H1 (cell line): ENCODE measurements around the gene RFX2. TPM values are rescaled to one million over a fixed set of nuclear protein-coding genes. Genes with fewer than 3 reads are reported as not detected.

Source experiments
- CTCF ChIA-PET: fragments of 300-600 bp; sonication (Branson Sonifier 250); formaldehyde crosslinking; loops from one replicate; lab custom pipeline; 2021; ENCODE audit not compliant: partially characterized antibody; lab: Charles Lee
- POLR2A ChIA-PET: fragments of 300-600 bp; sonication (Branson Sonifier 250); formaldehyde crosslinking; loops from one replicate; lab custom pipeline; 2021; ENCODE audit warnings: inconsistent platforms; ENCODE audit not compliant: partially characterized antibody; lab: Charles Lee
- DNase-seq, 2 experiments: peaks; one replicate each; pipeline versions ENCODE4 v3.0.0 to v3.0.0-alpha.2; 2010 to 2022; ENCODE audit warnings: low spot score in 2 of 2, low read depth in 1 of 2, mixed read lengths in 1 of 2
- FAIRE-seq: peaks from 2 replicates; lab custom pipeline; 2011; peaks lifted over from hg19 to GRCh38; lab: Jason Lieb, UNC
- H2AFZ ChIP-seq: 2 replicates; pipeline ENCODE4 v1.8.1; 2012; ENCODE audit warnings: low read length, inconsistent platforms
- H2AK5ac ChIP-seq: 2 replicates; pipeline ENCODE4 v1.6.1; 2013; ENCODE audit warnings: low read depth, low read length
- H2BK120ac ChIP-seq: replicated peaks from 2 replicates; pipeline ENCODE3; 2013; ENCODE audit warnings: low read depth, low read length, inconsistent platforms
- H2BK12ac ChIP-seq: 2 replicates; pipeline ENCODE4 v1.6.1; 2013; ENCODE audit warnings: low read depth, low read length
- H2BK15ac ChIP-seq: 2 replicates; pipeline ENCODE4 v1.6.1; 2013; ENCODE audit warnings: low read length
- H2BK20ac ChIP-seq: 2 replicates; pipeline ENCODE4 v1.6.1; 2013; ENCODE audit warnings: low read length
- H2BK5ac ChIP-seq: 2 replicates; pipeline ENCODE4 v1.6.1; 2013; ENCODE audit warnings: low read depth, low read length
- H3K14ac ChIP-seq: 2 replicates; pipeline ENCODE4 v1.6.1; 2013; ENCODE audit warnings: inconsistent platforms; ENCODE audit not compliant: insufficient read length
- H3K18ac ChIP-seq: 2 replicates; pipeline ENCODE4 v1.6.1; 2013; ENCODE audit warnings: low read length; ENCODE audit errors: extremely low read depth
- H3K23ac ChIP-seq: 2 replicates; pipeline ENCODE4 v1.6.1; 2013; ENCODE audit warnings: inconsistent platforms; ENCODE audit not compliant: insufficient read length
- H3K23me2 ChIP-seq: 2 replicates; pipeline ENCODE4 v1.6.1; 2013; ENCODE audit warnings: low read depth, low read length
- H3K27ac ChIP-seq: 2 replicates; pipeline ENCODE4 v1.6.1; 2011; ENCODE audit warnings: low read depth, low read length, inconsistent platforms
- H3K27me3 ChIP-seq, 4 experiments: replicated peaks in 1 of 4; 1 replicate in 1 of 4; 2 replicates in 3 of 4; pipeline versions ENCODE4 v1.6.1 to v1.8.1; 2011 to 2013; ENCODE audit warnings: low read length in 3 of 4, mild to moderate bottlenecking in 3 of 4, inconsistent platforms in 2 of 4, mixed read lengths in 2 of 4, moderate library complexity in 1 of 4; ENCODE audit not compliant: control insufficient read depth in 3 of 4, insufficient read depth in 3 of 4; ENCODE audit errors: extremely low read depth in 1 of 4
- H3K36me3 ChIP-seq, 4 experiments: 2 replicates each; pipeline versions ENCODE4 v1.6.1 to v1.8.1; 2011 to 2013; ENCODE audit warnings: mild to moderate bottlenecking in 4 of 4, low read length in 3 of 4, moderate library complexity in 2 of 4, control low read depth in 1 of 4, inconsistent platforms in 1 of 4; ENCODE audit not compliant: insufficient read depth in 4 of 4, control insufficient read depth in 2 of 4
- H3K4ac ChIP-seq: replicated peaks from 2 replicates; pipeline ENCODE3; 2013; ENCODE audit warnings: low read length, low read depth, mixed read lengths, inconsistent platforms; ENCODE audit not compliant: insufficient read length
- H3K4me1 ChIP-seq, 4 experiments: replicated peaks in 1 of 4; 1 replicate in 1 of 4; 2 replicates in 3 of 4; pipeline versions ENCODE4 v1.6.1 to v1.8.1; 2011 to 2013; ENCODE audit warnings: low read length in 3 of 4, inconsistent platforms in 2 of 4, mixed read lengths in 1 of 4; ENCODE audit not compliant: insufficient read depth in 4 of 4, control insufficient read depth in 3 of 4
- H3K4me2 ChIP-seq, 2 experiments: 2 replicates each; pipeline versions ENCODE4 v1.6.1 to v1.8.1; 2011 to 2013; ENCODE audit warnings: low read depth in 2 of 2, low read length in 2 of 2, control low read depth in 1 of 2, inconsistent platforms in 1 of 2, mild to moderate bottlenecking in 1 of 2; ENCODE audit not compliant: insufficient read depth in 1 of 2
- H3K4me3 ChIP-seq, 4 experiments: fragments of 200-600, 300-600 bp in 1 of 4; sonication (generic), shearing (Covaris generic), sonication (Bioruptor Twin) in 1 of 4; 2 replicates each; pipeline versions ENCODE4 v1.5.1 to v1.8.1; 2011 to 2016; ENCODE audit warnings: low read length in 4 of 4, low read depth in 3 of 4, control low read depth in 2 of 4, inconsistent platforms in 2 of 4, mild to moderate bottlenecking in 2 of 4, mixed read lengths in 1 of 4, moderate library complexity in 1 of 4; ENCODE audit not compliant: insufficient read depth in 2 of 4; ENCODE audit errors: extremely low read depth in 1 of 4
- H3K56ac ChIP-seq: replicated peaks from 2 replicates; pipeline ENCODE3; 2013; ENCODE audit warnings: low read depth, mild to moderate bottlenecking, mixed read lengths, low read length, inconsistent platforms; ENCODE audit not compliant: insufficient read length
- H3K79me1 ChIP-seq: 2 replicates; pipeline ENCODE4 v1.6.1; 2013; ENCODE audit warnings: low read depth, low read length, control low read depth
- H3K79me2 ChIP-seq, 2 experiments: 2 replicates each; pipeline versions ENCODE4 v1.6.1 to v1.8.1; 2012 to 2013; ENCODE audit warnings: low read length in 2 of 2, mild to moderate bottlenecking in 2 of 2, inconsistent platforms in 1 of 2; ENCODE audit not compliant: insufficient read depth in 2 of 2, control insufficient read depth in 1 of 2
- H3K9ac ChIP-seq, 4 experiments: replicated peaks in 1 of 4; 1 replicate in 1 of 4; 2 replicates in 3 of 4; pipeline versions ENCODE4 v1.6.1 to v1.8.1; 2011 to 2013; ENCODE audit warnings: low read depth in 3 of 4, low read length in 3 of 4, control low read depth in 2 of 4, mild to moderate bottlenecking in 2 of 4, moderate library complexity in 2 of 4, inconsistent platforms in 1 of 4; ENCODE audit errors: extremely low read depth in 1 of 4
- H3K9me3 ChIP-seq, 2 experiments: 2 replicates each; pipeline versions ENCODE4 v1.6.1 to v1.8.1; 2012 to 2013; ENCODE audit warnings: mild to moderate bottlenecking in 2 of 2, moderate library complexity in 2 of 2, control low read depth in 1 of 2, inconsistent platforms in 1 of 2, low read depth in 1 of 2, low read length in 1 of 2, mixed read lengths in 1 of 2; ENCODE audit not compliant: insufficient read depth in 2 of 2
- H4K20me1 ChIP-seq, 2 experiments: replicated peaks in 1 of 2; 2 replicates each; pipeline versions ENCODE3 to v1.8.1; 2011 to 2013; ENCODE audit warnings: inconsistent platforms in 2 of 2, low read length in 2 of 2, mild to moderate bottlenecking in 1 of 2; ENCODE audit not compliant: insufficient read depth in 2 of 2, control insufficient read depth in 1 of 2
- H4K5ac ChIP-seq: 2 replicates; pipeline ENCODE4 v1.6.1; 2013; ENCODE audit warnings: low read length, low read depth, mixed read lengths, inconsistent platforms; ENCODE audit not compliant: insufficient read length
- H4K8ac ChIP-seq: 2 replicates; pipeline ENCODE4 v1.8.0; 2013; ENCODE audit warnings: mild to moderate bottlenecking, moderate library complexity, low read length, inconsistent platforms; ENCODE audit not compliant: insufficient read depth; ENCODE audit errors: extremely low read depth
- H4K91ac ChIP-seq: replicated peaks from 2 replicates; pipeline ENCODE3; 2013; ENCODE audit warnings: low read length, mixed read lengths, inconsistent platforms; ENCODE audit not compliant: insufficient read length
- BRCA1 ChIP-seq: IDR thresholded peaks from 2 replicates; pipeline ENCODE4 v1.6.1; 2012; ENCODE audit warnings: low read depth, low read length, improper control_type of control experiment
- CBX5 ChIP-seq: fragments of 300-800, 300-1000 bp; sonication (generic); IDR thresholded peaks from 2 replicates; pipeline ENCODE4 v1.7.1; 2016; ENCODE audit warnings: antibody characterized with exemption, low read length, low read depth
- FOSL1 ChIP-seq: IDR thresholded peaks from 2 replicates; pipeline ENCODE4 v1.6.1; 2011; ENCODE audit warnings: mild to moderate bottlenecking, low read depth, low read length, moderate library complexity; ENCODE audit not compliant: insufficient read depth
- RAD21 ChIP-seq, 2 experiments: IDR thresholded peaks in 1 of 2; conservative IDR thresholded peaks in 1 of 2; 2 replicates each; pipeline ENCODE4 v1.6.1; 2011; ENCODE audit warnings: low read depth in 2 of 2, low read length in 2 of 2, improper control_type of control experiment in 1 of 2, inconsistent platforms in 1 of 2, mild to moderate bottlenecking in 1 of 2, moderate library complexity in 1 of 2
- RFX5 ChIP-seq: IDR thresholded peaks from 2 replicates; pipeline ENCODE4 v1.6.1; 2011; ENCODE audit warnings: low read depth, low read length, improper control_type of control experiment, borderline replicate concordance
- SAP30 ChIP-seq: fragments of 300-600 bp; sonication (generic); IDR thresholded peaks from 2 replicates; pipeline ENCODE4 v1.7.1; 2012; ENCODE audit warnings: low read length, moderate library complexity, mild to moderate bottlenecking, inconsistent platforms; ENCODE audit not compliant: insufficient read depth, insufficient replicate concordance
- TAF1 ChIP-seq: IDR thresholded peaks from 2 replicates; pipeline ENCODE4 v1.6.1; 2011; ENCODE audit warnings: mild to moderate bottlenecking, low read depth, low read length
- TAF7 ChIP-seq: optimal IDR thresholded peaks from 2 replicates; pipeline ENCODE3; 2011; ENCODE audit warnings: low read depth, mild to moderate bottlenecking, inconsistent platforms, low read length, moderate library complexity, borderline replicate concordance
- TBP ChIP-seq: IDR thresholded peaks from 2 replicates; pipeline ENCODE4 v1.6.1; 2011; ENCODE audit warnings: low read depth, low read length, improper control_type of control experiment
- WGBS, 2 experiments: shearing (Covaris generic) in 1 of 2; methylation state at CpG; one replicate each; pipeline versions ENCODE4 v1.1.6 to v1.1.7; 2013 to 2015; ENCODE audit warnings: low lambda C conversion rate in 2 of 2, mixed read lengths in 2 of 2, inconsistent platforms in 1 of 2, low coverage in 1 of 2, missing lambda C conversion rate in 1 of 2; ENCODE audit not compliant: insufficient replicate concordance in 2 of 2, insufficient coverage in 1 of 2, insufficient read length in 1 of 2; ENCODE audit errors: extremely low coverage in 1 of 2, missing lambda C conversion rate in 1 of 2; 5-methylcytosine and 5-hydroxymethylcytosine counted together
- polyA plus RNA-seq, 7 experiments: library from polyadenylated mRNA; depleted of rRNA in 3 of 7; stranded (reverse) in 5 of 7; unstranded in 2 of 7; fragments of >200 nt in 5 of 7; fragments of 200-250 nt in 2 of 7; gene quantifications; 1 replicate in 5 of 7; 2 replicates in 1 of 7; 4 replicates in 1 of 7; pipeline versions ENCODE4 v1.2.1 to v1.2.3, GENCODE V29; 2011 to 2013; ENCODE audit warnings: missing spikeins in 2 of 7, mixed read lengths in 2 of 7
- total RNA-seq: library from RNA; stranded (reverse); fragmentation: NEBNext Ultra II Directional; extraction: Animal tissue kit (Norgen Biotek cat#: 25700); gene quantifications from 2 replicates; pipeline ENCODE4 v1.2.1, GENCODE V29; 2021

RFX2 gene
- total and polyA plus RNA-seq, 2 of the 8 experiments (the other 6 are each of a cell fraction or from before 2014, with no cell fraction given): 4.8 to 5.3 TPM

- Histone ChIP-seq H2AK5ac (no peak overlapping the region), H3K79me1 (no peaks in the 10 kb centered on the region), H4K91ac (no peak overlapping the region), H3K23me2 (no peaks in the 10 kb centered on the region), H2BK12ac (no peak overlapping the region), H2AFZ (no peak overlapping the region), H4K8ac (no peak overlapping the region), H2BK120ac (no peak overlapping the region), H3K79me2 (no peaks in the 10 kb centered on the region), H2BK5ac (no peak overlapping the region), H3K9ac (no peak overlapping the region), H3K4me2 (no peak overlapping the region), H3K9me3 (no peaks in the 10 kb centered on the region), H2BK20ac (no peak overlapping the region), H3K4me3 (no peak overlapping the region), H3K36me3 (no peaks in the 10 kb centered on the region), H3K14ac (no peak overlapping the region), H4K20me1 (no peaks in the 10 kb centered on the region), H3K23ac (no peak overlapping the region), H3K4me1 (no peaks in the 10 kb centered on the region), H3K27me3 (no peaks in the 10 kb centered on the region; a peak in 1 of 7 replicates), H4K5ac (no peak overlapping the region), H2BK15ac (no peak overlapping the region), H3K4ac (no peak overlapping the region), H3K18ac (no peak overlapping the region), H3K56ac (no peak overlapping the region), H3K27ac (no peak overlapping the region)
- no peak for FAIRE-seq
- TF ChIP-seq TAF7: no peak
- TF ChIP-seq TBP: no peak
- no peak for TF ChIP-seq BRCA1
- TF ChIP-seq SAP30: no peak
- TF ChIP-seq FOSL1: no peak
- TF ChIP-seq RAD21 (IDR thresholded peaks at IDR 0.05 in 1 of 2, conservative IDR thresholded peaks at IDR 0.05 in 1 of 2; ENCODE audit: low read depth in 2 of 2, low read length in 2 of 2): no peak
- TF ChIP-seq CBX5: no peak
- no peak for TF ChIP-seq TAF1
- TF ChIP-seq RFX5: no peak
- ChIA-PET POLR2A (no interaction called here), CTCF (interaction anchor here (1.4 to 3.6 kb wide), 4 partner anchors 21 to 58 kb away, joined by 4 to 16 read pairs (median 12); no protein-coding TSS in a partner anchor)
- 84% methylated on average over 12 of the region's 12 CpGs; no CpG with 5 or more reads in 1 of the 2 experiments for WGBS, 2 experiments
- DNase-seq: peak in 1 of 2 experiments; percentile 35
These were observed 67.2 kb downstream of the RFX2 start for GRCh38 chr19:6042776-6043726.
